Measurements from ENCODE around the gene DKC1. TPM values are rescaled to one million over a fixed set of nuclear protein-coding genes. Genes with fewer than 3 reads are reported as not detected.

DKC1 gene
- total RNA-seq, 1 donor from 2014 or later = 32.3 TPM

DNA sequence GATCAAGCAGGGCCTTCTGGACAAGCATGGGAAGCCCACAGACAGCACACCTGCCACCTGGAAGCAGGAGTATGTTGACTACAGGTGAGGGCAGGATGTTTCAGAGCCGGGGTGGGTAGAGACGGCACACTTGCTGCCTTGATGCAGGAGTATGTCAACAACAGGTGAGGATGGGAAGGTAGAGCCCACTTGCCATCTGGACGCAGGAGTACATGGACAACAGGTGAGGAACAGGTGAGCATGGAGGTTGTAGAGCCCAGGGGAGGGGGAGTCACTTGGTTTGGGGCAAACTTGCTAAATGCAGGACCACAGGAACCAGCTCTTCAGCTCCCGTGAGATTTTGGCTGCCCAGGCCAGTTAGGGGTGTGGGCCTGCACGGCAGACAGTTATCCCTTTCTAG lies 12.0 kb downstream of the DKC1 start:
- TF ChIP-seq, protein P1, sequence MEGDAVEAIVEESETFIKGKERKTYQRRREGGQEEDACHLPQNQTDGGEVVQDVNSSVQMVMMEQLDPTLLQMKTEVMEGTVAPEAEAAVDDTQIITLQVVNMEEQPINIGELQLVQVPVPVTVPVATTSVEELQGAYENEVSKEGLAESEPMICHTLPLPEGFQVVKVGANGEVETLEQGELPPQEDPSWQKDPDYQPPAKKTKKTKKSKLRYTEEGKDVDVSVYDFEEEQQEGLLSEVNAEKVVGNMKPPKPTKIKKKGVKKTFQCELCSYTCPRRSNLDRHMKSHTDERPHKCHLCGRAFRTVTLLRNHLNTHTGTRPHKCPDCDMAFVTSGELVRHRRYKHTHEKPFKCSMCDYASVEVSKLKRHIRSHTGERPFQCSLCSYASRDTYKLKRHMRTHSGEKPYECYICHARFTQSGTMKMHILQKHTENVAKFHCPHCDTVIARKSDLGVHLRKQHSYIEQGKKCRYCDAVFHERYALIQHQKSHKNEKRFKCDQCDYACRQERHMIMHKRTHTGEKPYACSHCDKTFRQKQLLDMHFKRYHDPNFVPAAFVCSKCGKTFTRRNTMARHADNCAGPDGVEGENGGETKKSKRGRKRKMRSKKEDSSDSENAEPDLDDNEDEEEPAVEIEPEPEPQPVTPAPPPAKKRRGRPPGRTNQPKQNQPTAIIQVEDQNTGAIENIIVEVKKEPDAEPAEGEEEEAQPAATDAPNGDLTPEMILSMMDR (IDR thresholded peaks at IDR 0.05; ENCODE audit: insufficient read depth, low read length, poor library complexity, severe bottlenecking) = no peak
- no peak for DNase-seq (ENCODE audit: low read depth)
- Histone ChIP-seq H3K4me3 (ENCODE audit: low read depth, low read length) (no peak overlapping the region), H3K27me3 (ENCODE audit: control insufficient read depth, insufficient read depth, low read length) (no peaks in the 10 kb centered on the region), H3K36me3 (ENCODE audit: control insufficient read depth, insufficient read depth, low read length) (peaks cover 1% of the 10 kb centered on the region)

GRCh38 chrX:154775419-154776349 lies 13.0 kb downstream of the DKC1 start:
- Histone ChIP-seq H3K4me3 (ENCODE audit: low read depth, low read length) (no peak overlapping the region), H3K27me3 (ENCODE audit: control insufficient read depth, insufficient read depth, low read length) (no peaks in the 10 kb centered on the region), H3K36me3 (ENCODE audit: control insufficient read depth, insufficient read depth, low read length) (peaks cover 1% of the 10 kb centered on the region)
- TF ChIP-seq, protein P1 (IDR thresholded peaks at IDR 0.05; ENCODE audit: insufficient read depth, low read length, poor library complexity, severe bottlenecking) = no peak
- no peak for DNase-seq (ENCODE audit: low read depth)

- TF ChIP-seq, protein P1 (IDR thresholded peaks at IDR 0.05; ENCODE audit: insufficient read depth, low read length, poor library complexity, severe bottlenecking) = no peak
Measured at GRCh38 chrX:154776753-154777152, 14.1 kb downstream of the DKC1 start.

GRCh38 chrX:154779261-154779660 lies 16.6 kb downstream of the DKC1 start:
- no peaks in the 10 kb centered on the region for H3K27me3 ChIP-seq (ENCODE audit: control insufficient read depth, insufficient read depth, low read length)
- TF ChIP-seq, protein P1 (IDR thresholded peaks at IDR 0.05; ENCODE audit: insufficient read depth, low read length, poor library complexity, severe bottlenecking) = no peak
- DNase-seq (ENCODE audit: low read depth) = no peak

More at GRCh38 chrX:154776753-154777152, 14.1 kb downstream of the DKC1 start:
- Histone ChIP-seq H3K36me3 (ENCODE audit: control insufficient read depth, insufficient read depth, low read length) (peaks cover 1% of the 10 kb centered on the region), H3K4me3 (ENCODE audit: low read depth, low read length) (no peak overlapping the region), H3K27me3 (ENCODE audit: control insufficient read depth, insufficient read depth, low read length) (no peaks in the 10 kb centered on the region)
- no peak for DNase-seq (ENCODE audit: low read depth)

DNA sequence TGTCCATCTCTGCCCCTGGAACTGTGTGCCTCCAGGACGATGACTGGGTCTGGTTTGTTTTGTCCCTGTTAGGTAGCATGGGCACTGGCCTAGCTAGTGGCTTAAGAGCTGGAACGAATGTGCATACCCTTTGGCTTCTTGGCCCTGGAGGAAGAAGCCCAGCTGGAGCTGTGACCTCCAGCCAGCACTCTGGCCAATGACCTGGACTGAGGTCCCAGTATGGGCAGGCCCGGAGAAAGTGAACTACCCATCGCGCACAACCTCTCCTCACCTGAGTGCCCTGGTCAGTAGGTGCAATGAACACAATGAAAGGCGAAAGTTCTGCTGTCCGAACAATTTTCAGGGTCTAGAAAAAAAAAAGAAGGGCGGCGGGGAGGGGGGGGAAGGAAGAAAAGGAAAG lies 18.3 kb downstream of the DKC1 start:
- Histone ChIP-seq H3K27me3 (ENCODE audit: control insufficient read depth, insufficient read depth, low read length) (no peaks in the 10 kb centered on the region), H3K4me3 (ENCODE audit: low read depth, low read length) (no peak overlapping the region), H3K36me3 (ENCODE audit: control insufficient read depth, insufficient read depth, low read length) (no peaks in the 10 kb centered on the region)
- TF ChIP-seq, protein P1 (IDR thresholded peaks at IDR 0.05; ENCODE audit: insufficient read depth, low read length, poor library complexity, severe bottlenecking) = no peak
- DNase-seq (ENCODE audit: low read depth) = no peak

More at GRCh38 chrX:154779261-154779660, 16.6 kb downstream of the DKC1 start:
- no peak overlapping the region for H3K4me3 ChIP-seq (ENCODE audit: low read depth, low read length)
- H3K36me3 ChIP-seq (ENCODE audit: control insufficient read depth, insufficient read depth, low read length) = no peaks in the 10 kb centered on the region
